GM21381 (cell line): ENCODE data around the gene USP19.

Experiments
- ATAC-seq: cut with Tn5 transposase; IDR thresholded peaks from one replicate; pipeline ENCODE4 v1.9.1; 2021; ENCODE audit warnings: mild to moderate bottlenecking, moderate library complexity; ENCODE audit not compliant: unreplicated experiment

The USP19 gene

DNA sequence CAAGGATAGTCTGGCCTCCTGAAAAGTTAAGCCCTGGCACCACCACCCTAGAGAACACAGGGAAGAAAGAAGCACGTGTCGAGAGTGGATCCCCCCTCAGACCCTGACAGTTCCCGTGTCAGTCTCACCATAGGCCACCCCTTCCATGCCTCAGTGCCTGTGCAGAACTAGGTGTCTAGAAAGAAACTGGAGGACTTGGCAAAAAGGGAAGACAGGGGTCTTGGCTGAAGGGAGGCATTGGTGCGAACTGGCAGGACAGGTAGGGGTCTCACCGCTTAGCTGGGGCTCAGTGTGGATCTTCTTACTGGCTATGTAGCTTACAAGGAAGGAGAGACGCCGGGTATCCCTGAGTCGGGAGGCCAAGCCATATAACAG, 16.6 kb downstream of the USP19 start:
- ATAC-seq: no peak

DNA sequence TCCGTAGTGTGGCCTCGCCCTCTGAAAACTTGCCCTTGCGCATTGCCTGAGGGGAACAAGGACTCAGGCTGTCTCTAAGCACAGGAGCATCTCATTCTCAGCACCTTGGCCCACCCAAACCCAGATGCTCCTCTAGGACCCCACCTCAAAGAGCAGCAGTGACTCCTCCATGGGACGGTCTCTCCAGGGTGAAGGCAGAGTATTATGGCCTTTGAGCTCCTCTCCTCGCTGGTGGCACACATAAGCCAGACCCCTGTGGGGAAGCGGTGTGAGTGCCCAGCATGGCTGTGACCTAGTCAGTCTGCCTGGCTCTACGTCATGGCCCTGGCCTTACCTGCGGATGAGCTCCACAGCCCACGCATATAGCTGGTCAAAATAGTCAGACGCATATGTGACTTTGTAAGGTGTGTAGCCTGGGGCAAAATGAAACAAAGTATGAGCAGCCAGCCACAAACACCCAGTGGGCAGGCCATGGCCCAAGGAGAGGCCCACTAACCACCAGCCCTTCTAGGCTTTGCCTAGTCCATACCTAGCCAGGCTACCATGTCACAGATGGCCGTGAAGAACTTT, 20.5 kb downstream of the USP19 start:
- no peak for ATAC-seq

DNA sequence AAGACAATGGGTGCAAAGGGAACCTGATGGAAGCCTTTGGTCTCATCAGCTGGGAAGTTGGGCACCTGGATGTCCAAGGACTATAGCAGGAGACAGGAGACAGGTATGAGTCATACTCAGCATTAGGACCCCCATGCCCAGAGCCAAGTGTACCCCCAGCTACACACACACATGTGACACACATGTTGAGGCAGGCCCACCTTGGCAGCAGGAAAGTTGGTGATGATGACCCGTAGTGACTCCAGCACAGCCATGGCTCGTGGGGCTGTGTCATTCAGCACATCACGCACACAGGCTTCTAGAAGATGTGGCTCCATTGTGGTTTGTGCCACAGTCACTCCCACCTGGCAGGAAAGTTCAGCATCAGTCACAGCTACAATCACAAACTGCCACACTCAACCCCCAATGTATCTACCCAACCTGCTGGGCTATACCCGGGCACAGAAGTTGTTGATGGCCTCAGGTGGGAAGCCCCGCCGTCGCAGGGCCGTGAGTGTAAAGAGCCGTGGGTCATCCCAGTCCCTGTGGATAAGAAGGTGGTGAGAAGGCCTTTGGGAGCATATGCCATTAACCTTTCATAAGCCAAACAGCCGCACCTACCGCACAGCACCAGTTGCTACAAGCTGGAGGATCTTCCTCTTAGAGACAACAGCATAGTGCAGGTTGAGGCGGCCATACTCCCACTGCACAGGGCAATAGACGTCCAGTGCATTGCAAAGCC, 21.6 kb downstream of the USP19 start:
- ATAC-seq: no peak

DNA sequence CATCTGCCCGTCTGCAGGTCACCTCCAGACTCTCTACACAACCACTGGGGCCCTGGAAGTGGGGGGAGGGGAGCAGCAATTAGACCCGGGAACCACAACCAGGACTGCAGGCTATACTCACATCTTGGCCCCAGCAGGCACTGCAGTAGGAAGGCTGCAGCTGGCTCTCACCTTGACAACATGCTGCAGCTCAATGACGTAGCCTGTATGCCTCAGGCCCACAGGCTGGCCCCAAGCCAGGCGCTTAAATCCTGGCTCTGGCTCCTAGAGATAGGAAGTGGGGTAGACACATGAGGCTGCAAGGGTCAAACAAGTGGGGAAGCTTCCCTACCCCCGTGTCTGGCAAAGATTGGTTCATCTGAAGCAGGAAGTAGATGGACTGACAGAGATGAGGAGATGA, 22.2 kb downstream of the USP19 start:
- ATAC-seq: no peak

DNA sequence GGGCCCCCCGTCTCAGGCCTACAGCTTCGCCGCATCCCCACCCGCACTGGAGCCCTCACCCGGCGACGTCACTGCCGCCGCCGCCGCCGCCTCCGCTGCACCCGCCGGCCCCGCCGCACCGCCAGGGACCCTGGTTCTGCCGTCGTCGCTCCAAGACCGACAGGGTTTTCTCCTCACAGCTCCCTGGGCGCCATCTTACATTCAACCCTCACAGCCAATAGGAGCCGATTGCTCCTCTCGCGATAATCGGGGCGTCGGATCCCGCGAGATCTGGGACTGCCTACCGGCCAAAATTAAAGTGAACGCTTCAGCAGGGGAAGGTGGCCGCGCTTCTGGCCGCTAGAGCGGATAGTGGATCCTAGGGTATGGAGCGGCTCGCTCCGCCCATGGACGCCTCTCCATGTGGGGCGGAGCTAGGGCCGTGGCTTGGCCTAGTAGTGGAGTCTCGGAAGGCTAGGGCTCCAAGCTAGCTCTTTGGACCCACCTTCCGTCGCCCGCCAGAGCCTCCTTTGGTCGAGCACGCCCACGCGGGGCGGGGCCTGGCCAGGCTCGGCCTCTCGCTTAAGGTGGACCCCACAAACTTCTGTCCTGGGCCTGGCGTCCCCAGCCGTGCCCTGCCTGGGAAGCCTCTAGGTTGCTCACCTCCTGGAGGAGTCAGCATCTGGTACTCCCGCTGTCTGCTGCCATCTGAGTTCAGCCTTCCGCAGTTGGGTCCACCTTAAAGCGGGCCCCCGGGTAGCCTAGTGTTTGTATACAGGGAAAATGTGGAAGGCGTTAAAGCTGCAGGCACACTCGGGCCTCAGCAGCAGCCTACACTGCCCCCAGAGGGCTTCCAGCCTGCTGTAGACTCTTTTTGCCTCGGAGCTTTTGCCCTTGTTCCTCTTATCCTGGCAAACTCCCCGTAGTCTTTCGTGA, 26.5 kb downstream of the USP19 start, which contains the start of gene QRICH1:
Gene QRICH1 (minus strand): TSS at position 219 of the 915 bp plus-strand sequence. CDS start 17,054 bp downstream, outside the sequence.
- peak; percentile 71 for ATAC-seq

DNA sequence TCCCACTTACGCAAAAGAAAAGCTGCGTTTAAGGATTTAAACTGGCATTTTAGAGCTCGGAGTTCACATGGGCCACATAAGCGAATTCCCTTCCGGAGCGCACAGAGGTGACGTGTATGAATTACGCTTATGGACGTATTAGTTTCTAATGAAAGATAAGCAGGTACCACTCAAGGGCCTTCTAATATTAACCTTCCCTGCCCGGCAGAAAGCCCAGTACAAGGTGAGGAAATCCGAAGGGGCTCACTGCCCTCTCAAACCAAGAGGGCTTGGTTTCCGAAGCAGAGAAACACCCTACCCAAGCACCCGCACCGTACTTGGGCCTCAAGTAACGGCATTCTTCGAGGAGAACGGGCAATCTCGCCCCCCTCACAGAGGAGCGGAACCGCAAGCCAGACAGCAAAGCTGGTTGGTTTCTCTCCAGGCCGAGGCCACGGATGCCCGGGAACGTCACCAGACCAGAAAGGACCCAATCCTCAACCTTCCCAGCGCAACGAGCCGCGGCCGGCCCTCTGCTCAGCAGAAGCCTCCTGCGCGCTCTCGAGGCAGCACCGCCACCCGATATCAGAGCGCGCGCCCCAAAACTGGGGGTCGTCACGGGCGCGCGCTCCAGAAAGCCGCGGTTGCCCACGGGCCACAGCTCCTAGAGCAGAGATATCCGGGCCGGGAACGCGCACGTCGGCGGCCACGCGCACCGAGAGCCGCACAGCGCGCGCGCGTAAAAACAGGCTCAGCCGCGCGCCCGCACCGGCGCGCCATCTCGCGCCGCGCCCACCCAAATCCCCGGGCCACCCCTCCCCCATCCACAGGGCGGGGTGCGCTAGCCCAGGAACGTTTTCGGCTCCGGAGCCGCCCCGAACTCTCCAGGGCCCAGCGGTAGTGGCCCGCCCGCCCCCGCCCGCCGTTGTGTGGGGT, 27.4 kb downstream of the USP19 start:
- peak; percentile 43 for ATAC-seq

DNA sequence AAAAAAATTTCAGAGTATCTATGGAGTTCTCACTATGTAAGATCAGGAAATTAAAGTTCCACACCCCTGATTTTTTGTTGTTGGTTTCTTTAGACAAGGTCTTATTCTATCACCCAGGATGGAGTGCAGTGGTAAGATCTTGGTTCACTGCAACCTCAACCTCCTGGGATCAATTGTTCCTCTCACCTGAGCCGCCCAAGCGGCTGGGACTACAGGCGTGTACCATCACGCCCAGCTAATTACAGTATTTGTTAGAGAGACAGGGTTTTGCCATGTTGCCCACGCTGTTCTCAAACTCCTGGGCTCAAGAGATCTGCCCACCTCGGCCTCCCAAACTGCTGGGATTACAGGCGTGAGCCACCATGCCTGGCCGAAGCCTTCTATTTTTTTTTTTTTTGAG, 39.2 kb downstream of the USP19 start:
- ATAC-seq: no peak

DNA sequence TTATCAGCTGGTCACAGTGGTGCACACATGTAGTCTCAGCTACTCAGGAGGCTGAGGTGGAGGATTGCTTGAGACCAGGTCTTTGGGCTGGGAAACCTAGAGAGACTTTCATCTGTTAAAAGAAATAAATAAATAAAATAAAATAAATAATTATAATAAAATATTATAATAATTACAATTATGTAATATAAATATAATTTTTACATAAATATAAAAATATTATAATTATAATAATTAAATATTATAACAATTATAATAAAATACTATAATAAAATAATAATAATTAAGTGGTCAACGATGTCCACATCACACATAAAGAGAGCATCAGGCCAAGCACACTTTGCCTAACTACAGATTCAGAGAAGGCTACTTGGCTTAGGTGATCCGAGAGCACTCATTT, 41.4 kb downstream of the USP19 start:
- no peak for ATAC-seq

DNA sequence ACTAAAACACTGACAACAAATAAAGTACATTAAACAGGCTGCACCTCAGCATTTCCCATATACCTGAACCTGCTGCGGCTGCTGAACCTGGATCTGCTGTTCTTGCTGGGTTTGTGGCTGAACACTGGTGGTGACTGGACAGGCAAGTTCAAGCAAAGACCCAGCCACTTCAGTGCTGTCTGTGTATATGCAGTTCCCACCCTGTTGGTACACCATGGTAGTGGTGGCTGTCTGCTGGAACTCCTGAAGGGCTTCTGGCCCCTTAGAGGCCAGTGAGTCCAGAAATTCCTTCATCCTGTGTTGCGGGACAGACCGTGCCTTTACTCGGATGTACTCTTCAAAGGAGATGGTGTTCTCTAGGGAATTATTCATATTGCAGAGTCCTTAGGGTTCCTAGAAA, 44.0 kb downstream of the USP19 start:
- no peak for ATAC-seq

DNA sequence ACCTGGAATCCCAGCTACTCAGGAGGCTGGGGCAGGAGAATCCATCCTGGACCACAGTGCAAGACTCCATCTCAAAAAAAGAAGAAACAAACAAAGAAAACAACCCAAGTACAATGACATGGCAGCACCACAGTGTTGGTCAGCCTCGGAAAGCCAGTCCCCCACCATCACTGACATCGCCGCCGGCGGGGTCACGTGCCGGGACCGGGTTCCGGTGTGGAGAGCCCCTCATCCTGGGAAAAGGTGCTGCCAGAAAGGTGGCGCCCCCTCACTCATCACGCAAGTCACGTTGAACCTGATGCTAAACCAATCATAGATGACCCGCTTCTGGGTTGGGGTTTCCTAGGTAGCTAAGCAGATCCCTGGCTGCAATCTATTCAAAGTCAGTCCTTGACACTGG, 44.5 kb downstream of the USP19 start:
- no peak for ATAC-seq
